Measurements from ENCODE around the gene POU1F1.

DNA sequence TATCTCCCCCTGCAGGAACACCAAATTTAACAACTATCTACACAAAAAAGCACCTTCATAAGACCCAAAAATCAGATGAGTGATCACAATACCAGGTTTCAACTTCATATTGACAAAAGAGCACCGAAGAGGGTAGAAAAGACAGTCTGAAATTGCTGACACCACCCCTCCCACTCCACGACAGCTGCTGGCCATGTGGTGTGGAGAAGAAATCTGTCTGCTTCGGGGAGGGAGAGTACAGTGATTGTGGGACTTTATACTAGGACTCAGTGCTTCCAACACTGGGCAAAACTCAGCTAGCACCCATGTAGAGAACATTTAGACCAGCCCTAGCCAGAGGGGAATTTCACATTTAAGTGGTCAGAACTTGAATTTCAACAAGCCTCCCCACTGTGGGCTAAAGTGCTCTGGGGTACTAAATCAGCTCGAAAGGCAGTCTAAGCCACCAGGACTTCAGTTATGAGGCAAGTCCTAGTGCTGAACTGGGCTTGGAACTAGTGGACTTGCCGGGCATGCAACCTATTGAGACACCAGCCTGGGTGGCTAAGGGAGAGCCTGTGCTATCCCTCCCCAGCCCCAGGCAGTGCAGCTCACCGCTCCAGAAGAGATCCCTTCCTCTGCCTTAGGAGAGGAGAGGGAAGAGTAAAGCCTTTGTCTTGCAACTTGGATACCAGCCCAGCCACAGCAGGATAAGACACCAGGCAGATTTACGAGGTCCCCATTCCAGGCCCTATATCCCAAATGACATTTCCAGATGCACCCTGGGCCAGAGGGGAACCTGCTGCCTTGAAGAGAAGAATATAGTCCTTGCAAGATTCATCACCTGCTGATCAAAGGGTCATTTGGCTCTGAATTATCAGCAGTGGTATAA is 44.6 kb upstream of the POU1F1 start:
- no peak for TF ChIP-seq CTCF (IDR thresholded peaks at IDR 0.05)
- TF ChIP-seq RAD21 (IDR thresholded peaks at IDR 0.05; ENCODE audit: low read length): no peak
- TF ChIP-seq EZH2phosphoT487 (IDR thresholded peaks at IDR 0.05; ENCODE audit: borderline replicate concordance, low read depth): no peak
- no peak for TF ChIP-seq NRF1 (IDR thresholded peaks at IDR 0.05; ENCODE audit: low read depth, low read length)

All from SK-N-SH (cell line).